Panc1 (cell line): Measurements from ENCODE around the gene CMTM8. TPM values are rescaled to one million over a fixed set of nuclear protein-coding genes. Genes with fewer than 3 reads are reported as not detected.
A peak's percentile ranks its signal among the peaks of the same experiment; 100 is the strongest.

ENCODE experiments used
- ATAC-seq: fragments of 200-7000 bp; cut with Tn5 transposase; 2 replicates; pipeline ENCODE4 v1.9.1; 2020; ENCODE audit warnings: mild to moderate bottlenecking, moderate library complexity
- BruUV-seq: library from RNA; stranded (reverse); fragments of 400-500 nt; replicated peaks from 2 replicates; lab custom pipeline; 2021; lab: Mats Ljungman, UMichigan
- CTCF ChIA-PET: fragments of 300-600 bp; sonication (Branson Sonifier 250); formaldehyde crosslinking; loops from one replicate; lab custom pipeline; 2022; ENCODE audit warnings: antibody characterized with exemption; lab: Charles Lee
- POLR2A ChIA-PET: fragments of 300-600 bp; sonication (Branson Sonifier 250); formaldehyde crosslinking; loops from one replicate; lab custom pipeline; 2022; ENCODE audit warnings: antibody characterized with exemption; lab: Charles Lee
- DNase-seq: peaks from one replicate; pipeline ENCODE4 v3.0.0-alpha.2; 2010; ENCODE audit warnings: low read depth, low spot score
- H3K27ac ChIP-seq: 2 replicates; pipeline ENCODE4 v1.5.1; 2011; ENCODE audit warnings: mild to moderate bottlenecking, low read length, inconsistent platforms
- H3K27me3 ChIP-seq: fragments of 200-500 bp; sonication (Bioruptor generic); 2 replicates; pipeline ENCODE4 v1.6.0; 2014; ENCODE audit warnings: low read length, inconsistent platforms; ENCODE audit not compliant: control insufficient read depth, insufficient read depth
- H3K36me3 ChIP-seq: fragments of 200-500 bp; sonication (Bioruptor generic); 2 replicates; pipeline ENCODE4 v1.5.1; 2014; ENCODE audit warnings: inconsistent platforms, mild to moderate bottlenecking, low read length, moderate library complexity; ENCODE audit not compliant: control insufficient read depth, insufficient read depth
- H3K4me1 ChIP-seq: 2 replicates; pipeline ENCODE4 v1.5.1; 2011; ENCODE audit warnings: inconsistent platforms, mild to moderate bottlenecking, low read length, moderate library complexity; ENCODE audit not compliant: control insufficient read depth, insufficient read depth
- H3K4me3 ChIP-seq, 2 experiments: 2 replicates each; pipeline ENCODE4 v1.5.1; 2011 to 2012; ENCODE audit warnings: low read depth in 2 of 2, low read length in 2 of 2, mild to moderate bottlenecking in 2 of 2, inconsistent platforms in 1 of 2, moderate library complexity in 1 of 2
- H3K9me3 ChIP-seq: fragments of 200-500 bp; sonication (Bioruptor generic); 2 replicates; pipeline ENCODE4 v1.5.1; 2014; ENCODE audit warnings: low read depth, mild to moderate bottlenecking, inconsistent platforms, low read length, moderate library complexity; ENCODE audit not compliant: control insufficient read depth, insufficient read depth
- CTCF ChIP-seq: fragments of 450-650 bp; IDR thresholded peaks from 2 replicates; pipeline ENCODE4 v1.5.1; 2017; ENCODE audit warnings: mild to moderate bottlenecking
- POLR2AphosphoS5 ChIP-seq: IDR thresholded peaks from 2 replicates; pipeline ENCODE4 v1.6.1; 2012; ENCODE audit warnings: mild to moderate bottlenecking, low read depth, low read length, moderate library complexity
- REST ChIP-seq, 2 experiments: IDR thresholded peaks; 2 replicates each; pipeline ENCODE4 v1.6.1; 2011 to 2012; ENCODE audit warnings: low read depth in 2 of 2, control low read depth in 1 of 2, low read length in 1 of 2, mild to moderate bottlenecking in 1 of 2, moderate library complexity in 1 of 2; ENCODE audit not compliant: insufficient read depth in 1 of 2
- SIN3A ChIP-seq: IDR thresholded peaks from 2 replicates; pipeline ENCODE4 v1.6.1; 2012; ENCODE audit warnings: low read depth, mild to moderate bottlenecking, low read length, moderate library complexity, borderline replicate concordance; ENCODE audit not compliant: insufficient read depth
- TCF7L2 ChIP-seq: IDR thresholded peaks from 2 replicates; pipeline ENCODE4 v1.6.1; 2011; ENCODE audit warnings: mild to moderate bottlenecking, low read depth, low read length, inconsistent platforms
- in situ Hi-C: cut with HindIII; loops from 2 replicates; pipeline ENCODE4 v1.10.0; 2016; ENCODE audit warnings: low sequenced_read_pairs, low pct_unique_long_range_greater_than_20kb
- intact Hi-C: fragments of 100-400 bp; cut with micrococcal nuclease; formaldehyde crosslinking; loops from one replicate; pipeline ENCODE4 v1.10.0; 2022; ENCODE audit not compliant: unreplicated experiment
- total RNA-seq: library from RNA; stranded (reverse); gene quantifications from one replicate; pipeline ENCODE4 v1.2.1, GENCODE V29; 2021; ENCODE audit not compliant: unreplicated experiment

The CMTM8 gene
- total RNA-seq, 1 experiment from 2014 or later, result 9.8 TPM

- CTCF ChIA-PET, result no interaction called here
- ATAC-seq (no peak), DNase-seq (no peak)
- no peaks in the 10 kb centered on the region for H3K27me3 ChIP-seq
- H3K36me3 ChIP-seq, result no peaks in the 10 kb centered on the region
- POLR2A ChIA-PET, result no interaction called here
- H3K9me3 ChIP-seq, result no peaks in the 10 kb centered on the region
- in situ Hi-C loops, result no loop called here
- H3K27ac ChIP-seq, result no peak overlapping the region
- H3K4me3 ChIP-seq, result no peak overlapping the region
- no peak for TF ChIP-seq SIN3A
- TF ChIP-seq CTCF, result no peak
- TF ChIP-seq TCF7L2, result no peak
- TF ChIP-seq REST (IDR thresholded peaks at IDR 0.05; ENCODE audit: insufficient read depth in 1 of 2, low read depth in 2 of 2, low read length in 1 of 2), result no peak
- intact Hi-C loops, result no loop called here
- H3K4me1 ChIP-seq, result peaks cover 11% of the 10 kb centered on the region
- no TSS peak for BruUV-seq
These were observed 73.8 kb downstream of the CMTM8 start for GRCh38 chr3:32312251-32312650.

GRCh38 chr3:32313169-32313568 lies 74.7 kb downstream of the CMTM8 start:
- Histone ChIP-seq H3K4me1 (peaks cover 11% of the 10 kb centered on the region), H3K27me3 (no peaks in the 10 kb centered on the region), H3K27ac (no peak overlapping the region), H3K36me3 (no peaks in the 10 kb centered on the region), H3K4me3 (no peak overlapping the region), H3K9me3 (no peaks in the 10 kb centered on the region)
- ChIA-PET POLR2A (no interaction called here), CTCF (interaction anchor here (0.6 kb wide), 1 partner anchor 34 kb away, joined by 3 read pairs; no protein-coding TSS in a partner anchor)
- ATAC-seq (peak; percentile 59; the same call in 1 of the 2 replicates), DNase-seq (no peak)
- intact Hi-C loops (no loop called here), in situ Hi-C loops (no loop called here)
- BruUV-seq, result no TSS peak
- TF ChIP-seq CTCF (no peak), REST (IDR thresholded peaks at IDR 0.05; ENCODE audit: insufficient read depth in 1 of 2, low read depth in 2 of 2, low read length in 1 of 2) (no peak), TCF7L2 (no peak), SIN3A (no peak), POLR2AphosphoS5 (no peak)
